Mammary epithelial cell (primary cell): ENCODE data around the gene ZFAND5.

Source experiments
- EZH2 ChIP-seq: IDR thresholded peaks from 2 replicates; pipeline ENCODE4 v1.6.1; 2012; ENCODE audit warnings: low read length, inconsistent platforms, borderline replicate concordance
- TF ChIP-seq, protein P1 (sequence below), 2 donors: IDR thresholded peaks in 1 of 2; conservative IDR thresholded peaks in 1 of 2; 2 replicates each; pipeline ENCODE4 v1.5.1; 2011 to 2012; ENCODE audit warnings: inconsistent platforms in 2 of 2, low read length in 2 of 2, mild to moderate bottlenecking in 2 of 2, control low read depth in 1 of 2, low read depth in 1 of 2; ENCODE audit not compliant: insufficient read depth in 1 of 2; ENCODE audit errors: extremely low read depth in 1 of 2

DNA sequence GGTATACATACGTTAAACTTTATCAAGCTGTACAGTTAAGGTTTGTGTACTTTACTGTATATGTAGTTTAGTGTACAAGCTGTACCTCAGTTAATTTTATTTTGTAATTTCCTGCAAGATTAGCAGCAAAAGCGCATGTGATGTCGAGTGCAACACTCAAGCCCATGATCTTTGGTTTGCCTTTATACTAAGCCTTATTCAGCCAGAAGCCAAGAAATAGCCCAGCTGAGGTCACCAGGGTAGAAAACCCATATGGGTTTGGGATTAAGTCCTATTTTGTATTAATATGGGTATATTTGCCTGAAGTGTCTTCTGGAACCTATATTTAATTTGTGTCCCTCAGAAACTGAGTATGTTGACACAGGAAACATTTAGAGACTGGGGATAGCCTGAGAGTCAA lies 59.3 kb downstream of the ZFAND5 start:
- TF ChIP-seq, protein P1, sequence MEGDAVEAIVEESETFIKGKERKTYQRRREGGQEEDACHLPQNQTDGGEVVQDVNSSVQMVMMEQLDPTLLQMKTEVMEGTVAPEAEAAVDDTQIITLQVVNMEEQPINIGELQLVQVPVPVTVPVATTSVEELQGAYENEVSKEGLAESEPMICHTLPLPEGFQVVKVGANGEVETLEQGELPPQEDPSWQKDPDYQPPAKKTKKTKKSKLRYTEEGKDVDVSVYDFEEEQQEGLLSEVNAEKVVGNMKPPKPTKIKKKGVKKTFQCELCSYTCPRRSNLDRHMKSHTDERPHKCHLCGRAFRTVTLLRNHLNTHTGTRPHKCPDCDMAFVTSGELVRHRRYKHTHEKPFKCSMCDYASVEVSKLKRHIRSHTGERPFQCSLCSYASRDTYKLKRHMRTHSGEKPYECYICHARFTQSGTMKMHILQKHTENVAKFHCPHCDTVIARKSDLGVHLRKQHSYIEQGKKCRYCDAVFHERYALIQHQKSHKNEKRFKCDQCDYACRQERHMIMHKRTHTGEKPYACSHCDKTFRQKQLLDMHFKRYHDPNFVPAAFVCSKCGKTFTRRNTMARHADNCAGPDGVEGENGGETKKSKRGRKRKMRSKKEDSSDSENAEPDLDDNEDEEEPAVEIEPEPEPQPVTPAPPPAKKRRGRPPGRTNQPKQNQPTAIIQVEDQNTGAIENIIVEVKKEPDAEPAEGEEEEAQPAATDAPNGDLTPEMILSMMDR (conservative IDR thresholded peaks at IDR 0.05 in 1 of 2, IDR thresholded peaks at IDR 0.05 in 1 of 2; ENCODE audit: extremely low read depth in 1 of 2, insufficient read depth in 1 of 2, low read depth in 1 of 2, low read length in 2 of 2), result no peak
- TF ChIP-seq EZH2, result no peak
